H1 (cell line): ENCODE measurements around the gene NTRK1. TPM values are rescaled to one million over a fixed set of nuclear protein-coding genes. Genes with fewer than 3 reads are reported as not detected.

Experiments used
- CTCF ChIA-PET: fragments of 300-600 bp; sonication (Branson Sonifier 250); formaldehyde crosslinking; loops from one replicate; lab custom pipeline; 2021; ENCODE audit not compliant: partially characterized antibody; lab: Charles Lee
- POLR2A ChIA-PET: fragments of 300-600 bp; sonication (Branson Sonifier 250); formaldehyde crosslinking; loops from one replicate; lab custom pipeline; 2021; ENCODE audit warnings: inconsistent platforms; ENCODE audit not compliant: partially characterized antibody; lab: Charles Lee
- DNase-seq, 2 experiments: peaks; one replicate each; pipeline versions ENCODE4 v3.0.0 to v3.0.0-alpha.2; 2010 to 2022; ENCODE audit warnings: low spot score in 2 of 2, low read depth in 1 of 2, mixed read lengths in 1 of 2
- FAIRE-seq: peaks from 2 replicates; lab custom pipeline; 2011; peaks lifted over from hg19 to GRCh38; lab: Jason Lieb, UNC
- H2AFZ ChIP-seq: 2 replicates; pipeline ENCODE4 v1.8.1; 2012; ENCODE audit warnings: low read length, inconsistent platforms
- H2AK5ac ChIP-seq: 2 replicates; pipeline ENCODE4 v1.6.1; 2013; ENCODE audit warnings: low read depth, low read length
- H2BK120ac ChIP-seq: replicated peaks from 2 replicates; pipeline ENCODE3; 2013; ENCODE audit warnings: low read depth, low read length, inconsistent platforms
- H2BK12ac ChIP-seq: 2 replicates; pipeline ENCODE4 v1.6.1; 2013; ENCODE audit warnings: low read depth, low read length
- H2BK15ac ChIP-seq: 2 replicates; pipeline ENCODE4 v1.6.1; 2013; ENCODE audit warnings: low read length
- H2BK20ac ChIP-seq: 2 replicates; pipeline ENCODE4 v1.6.1; 2013; ENCODE audit warnings: low read length
- H2BK5ac ChIP-seq: 2 replicates; pipeline ENCODE4 v1.6.1; 2013; ENCODE audit warnings: low read depth, low read length
- H3K14ac ChIP-seq: 2 replicates; pipeline ENCODE4 v1.6.1; 2013; ENCODE audit warnings: inconsistent platforms; ENCODE audit not compliant: insufficient read length
- H3K18ac ChIP-seq: 2 replicates; pipeline ENCODE4 v1.6.1; 2013; ENCODE audit warnings: low read length; ENCODE audit errors: extremely low read depth
- H3K23ac ChIP-seq: 2 replicates; pipeline ENCODE4 v1.6.1; 2013; ENCODE audit warnings: inconsistent platforms; ENCODE audit not compliant: insufficient read length
- H3K23me2 ChIP-seq: 2 replicates; pipeline ENCODE4 v1.6.1; 2013; ENCODE audit warnings: low read depth, low read length
- H3K27ac ChIP-seq: 2 replicates; pipeline ENCODE4 v1.6.1; 2011; ENCODE audit warnings: low read depth, low read length, inconsistent platforms
- H3K27me3 ChIP-seq, 4 experiments: replicated peaks in 1 of 4; 1 replicate in 1 of 4; 2 replicates in 3 of 4; pipeline versions ENCODE4 v1.6.1 to v1.8.1; 2011 to 2013; ENCODE audit warnings: low read length in 3 of 4, mild to moderate bottlenecking in 3 of 4, inconsistent platforms in 2 of 4, mixed read lengths in 2 of 4, moderate library complexity in 1 of 4; ENCODE audit not compliant: control insufficient read depth in 3 of 4, insufficient read depth in 3 of 4; ENCODE audit errors: extremely low read depth in 1 of 4
- H3K36me3 ChIP-seq, 4 experiments: 2 replicates each; pipeline versions ENCODE4 v1.6.1 to v1.8.1; 2011 to 2013; ENCODE audit warnings: mild to moderate bottlenecking in 4 of 4, low read length in 3 of 4, moderate library complexity in 2 of 4, control low read depth in 1 of 4, inconsistent platforms in 1 of 4; ENCODE audit not compliant: insufficient read depth in 4 of 4, control insufficient read depth in 2 of 4
- H3K4ac ChIP-seq: replicated peaks from 2 replicates; pipeline ENCODE3; 2013; ENCODE audit warnings: low read length, low read depth, mixed read lengths, inconsistent platforms; ENCODE audit not compliant: insufficient read length
- H3K4me1 ChIP-seq, 4 experiments: replicated peaks in 1 of 4; 1 replicate in 1 of 4; 2 replicates in 3 of 4; pipeline versions ENCODE4 v1.6.1 to v1.8.1; 2011 to 2013; ENCODE audit warnings: low read length in 3 of 4, inconsistent platforms in 2 of 4, mixed read lengths in 1 of 4; ENCODE audit not compliant: insufficient read depth in 4 of 4, control insufficient read depth in 3 of 4
- H3K4me2 ChIP-seq, 2 experiments: 2 replicates each; pipeline versions ENCODE4 v1.6.1 to v1.8.1; 2011 to 2013; ENCODE audit warnings: low read depth in 2 of 2, low read length in 2 of 2, control low read depth in 1 of 2, inconsistent platforms in 1 of 2, mild to moderate bottlenecking in 1 of 2; ENCODE audit not compliant: insufficient read depth in 1 of 2
- H3K4me3 ChIP-seq, 4 experiments: fragments of 200-600, 300-600 bp in 1 of 4; sonication (generic), shearing (Covaris generic), sonication (Bioruptor Twin) in 1 of 4; 2 replicates each; pipeline versions ENCODE4 v1.5.1 to v1.8.1; 2011 to 2016; ENCODE audit warnings: low read length in 4 of 4, low read depth in 3 of 4, control low read depth in 2 of 4, inconsistent platforms in 2 of 4, mild to moderate bottlenecking in 2 of 4, mixed read lengths in 1 of 4, moderate library complexity in 1 of 4; ENCODE audit not compliant: insufficient read depth in 2 of 4; ENCODE audit errors: extremely low read depth in 1 of 4
- H3K56ac ChIP-seq: replicated peaks from 2 replicates; pipeline ENCODE3; 2013; ENCODE audit warnings: low read depth, mild to moderate bottlenecking, mixed read lengths, low read length, inconsistent platforms; ENCODE audit not compliant: insufficient read length
- H3K79me1 ChIP-seq: 2 replicates; pipeline ENCODE4 v1.6.1; 2013; ENCODE audit warnings: low read depth, low read length, control low read depth
- H3K79me2 ChIP-seq, 2 experiments: 2 replicates each; pipeline versions ENCODE4 v1.6.1 to v1.8.1; 2012 to 2013; ENCODE audit warnings: low read length in 2 of 2, mild to moderate bottlenecking in 2 of 2, inconsistent platforms in 1 of 2; ENCODE audit not compliant: insufficient read depth in 2 of 2, control insufficient read depth in 1 of 2
- H3K9ac ChIP-seq, 4 experiments: replicated peaks in 1 of 4; 1 replicate in 1 of 4; 2 replicates in 3 of 4; pipeline versions ENCODE4 v1.6.1 to v1.8.1; 2011 to 2013; ENCODE audit warnings: low read depth in 3 of 4, low read length in 3 of 4, control low read depth in 2 of 4, mild to moderate bottlenecking in 2 of 4, moderate library complexity in 2 of 4, inconsistent platforms in 1 of 4; ENCODE audit errors: extremely low read depth in 1 of 4
- H3K9me3 ChIP-seq, 2 experiments: 2 replicates each; pipeline versions ENCODE4 v1.6.1 to v1.8.1; 2012 to 2013; ENCODE audit warnings: mild to moderate bottlenecking in 2 of 2, moderate library complexity in 2 of 2, control low read depth in 1 of 2, inconsistent platforms in 1 of 2, low read depth in 1 of 2, low read length in 1 of 2, mixed read lengths in 1 of 2; ENCODE audit not compliant: insufficient read depth in 2 of 2
- H4K20me1 ChIP-seq, 2 experiments: replicated peaks in 1 of 2; 2 replicates each; pipeline versions ENCODE3 to v1.8.1; 2011 to 2013; ENCODE audit warnings: inconsistent platforms in 2 of 2, low read length in 2 of 2, mild to moderate bottlenecking in 1 of 2; ENCODE audit not compliant: insufficient read depth in 2 of 2, control insufficient read depth in 1 of 2
- H4K5ac ChIP-seq: 2 replicates; pipeline ENCODE4 v1.6.1; 2013; ENCODE audit warnings: low read length, low read depth, mixed read lengths, inconsistent platforms; ENCODE audit not compliant: insufficient read length
- H4K8ac ChIP-seq: 2 replicates; pipeline ENCODE4 v1.8.0; 2013; ENCODE audit warnings: mild to moderate bottlenecking, moderate library complexity, low read length, inconsistent platforms; ENCODE audit not compliant: insufficient read depth; ENCODE audit errors: extremely low read depth
- H4K91ac ChIP-seq: replicated peaks from 2 replicates; pipeline ENCODE3; 2013; ENCODE audit warnings: low read length, mixed read lengths, inconsistent platforms; ENCODE audit not compliant: insufficient read length
- BACH1 ChIP-seq: IDR thresholded peaks from 2 replicates; pipeline ENCODE4 v1.6.1; 2012; ENCODE audit warnings: low read length, improper control_type of control experiment
- BRCA1 ChIP-seq: IDR thresholded peaks from 2 replicates; pipeline ENCODE4 v1.6.1; 2012; ENCODE audit warnings: low read depth, low read length, improper control_type of control experiment
- CREB1 ChIP-seq: IDR thresholded peaks from 2 replicates; pipeline ENCODE4 v1.6.1; 2012; ENCODE audit warnings: inconsistent platforms
- EZH2 ChIP-seq: fragments of 200-600 bp; sonication (generic); IDR thresholded peaks from 2 replicates; pipeline ENCODE4 v1.7.1; 2012; ENCODE audit warnings: low read depth, mild to moderate bottlenecking, moderate library complexity, low read length, inconsistent platforms; ENCODE audit not compliant: severe bottlenecking
- HDAC2 ChIP-seq, 2 experiments: fragments of 300-600 bp in 1 of 2; sonication (generic) in 1 of 2; IDR thresholded peaks; 2 replicates each; pipeline ENCODE4 v1.6.1; 2011 to 2012; ENCODE audit warnings: low read depth in 2 of 2, low read length in 2 of 2, mild to moderate bottlenecking in 2 of 2, moderate library complexity in 2 of 2, borderline replicate concordance in 1 of 2, inconsistent platforms in 1 of 2
- JUND ChIP-seq: IDR thresholded peaks from 2 replicates; pipeline ENCODE4 v1.6.1; 2011; ENCODE audit warnings: mild to moderate bottlenecking, improper control_type of control experiment, low read length
- RNF2 ChIP-seq: fragments of 200-900, 300-1000 bp; sonication (generic); IDR thresholded peaks from 2 replicates; pipeline ENCODE4 v1.7.1; 2016; ENCODE audit warnings: borderline replicate concordance, low read depth, mild to moderate bottlenecking, antibody characterized with exemption, low read length; ENCODE audit not compliant: poor library complexity, severe bottlenecking; ENCODE audit errors: missing control alignments
- TAF1 ChIP-seq: IDR thresholded peaks from 2 replicates; pipeline ENCODE4 v1.6.1; 2011; ENCODE audit warnings: mild to moderate bottlenecking, low read depth, low read length
- TCF12 ChIP-seq: IDR thresholded peaks from 2 replicates; pipeline ENCODE4 v1.6.1; 2011; ENCODE audit warnings: low read depth, mild to moderate bottlenecking, low read length
- TEAD4 ChIP-seq: IDR thresholded peaks from 2 replicates; pipeline ENCODE4 v1.6.1; 2012; ENCODE audit warnings: low read depth, low read length, inconsistent platforms, mixed read lengths
- WGBS, 2 experiments: shearing (Covaris generic) in 1 of 2; methylation state at CpG; one replicate each; pipeline versions ENCODE4 v1.1.6 to v1.1.7; 2013 to 2015; ENCODE audit warnings: low lambda C conversion rate in 2 of 2, mixed read lengths in 2 of 2, inconsistent platforms in 1 of 2, low coverage in 1 of 2, missing lambda C conversion rate in 1 of 2; ENCODE audit not compliant: insufficient replicate concordance in 2 of 2, insufficient coverage in 1 of 2, insufficient read length in 1 of 2; ENCODE audit errors: extremely low coverage in 1 of 2, missing lambda C conversion rate in 1 of 2; 5-methylcytosine and 5-hydroxymethylcytosine counted together
- polyA plus RNA-seq, 7 experiments: library from polyadenylated mRNA; depleted of rRNA in 3 of 7; stranded (reverse) in 5 of 7; unstranded in 2 of 7; fragments of >200 nt in 5 of 7; fragments of 200-250 nt in 2 of 7; gene quantifications; 1 replicate in 5 of 7; 2 replicates in 1 of 7; 4 replicates in 1 of 7; pipeline versions ENCODE4 v1.2.1 to v1.2.3, GENCODE V29; 2011 to 2013; ENCODE audit warnings: missing spikeins in 2 of 7, mixed read lengths in 2 of 7
- total RNA-seq: library from RNA; stranded (reverse); fragmentation: NEBNext Ultra II Directional; extraction: Animal tissue kit (Norgen Biotek cat#: 25700); gene quantifications from 2 replicates; pipeline ENCODE4 v1.2.1, GENCODE V29; 2021

Gene NTRK1
- total and polyA plus RNA-seq, 2 of the 8 experiments (the other 6 are each of a cell fraction or from before 2014, with no cell fraction given): 0.12 to 0.24 TPM

- FAIRE-seq: no peak
- no peak overlapping the region for H3K23ac ChIP-seq
- no peak overlapping the region for H2AFZ ChIP-seq
- TF ChIP-seq BRCA1: no peak
- peak; percentile 66 for TF ChIP-seq CREB1
- no peak for TF ChIP-seq TAF1
- peak; percentile 69 for TF ChIP-seq TEAD4
- TF ChIP-seq JUND: no peak
- peak in 1 of 2 experiments; percentile 61; a peak in 1 of 4 replicates for TF ChIP-seq HDAC2 (IDR thresholded peaks at IDR 0.05; ENCODE audit: borderline replicate concordance in 1 of 2, low read depth in 2 of 2, low read length in 2 of 2)
- peak; percentile 14 for TF ChIP-seq RNF2
- 0 out of 2 replicates have a peak, but pooled peaks have one; percentile 15 for TF ChIP-seq TCF12
- peak; percentile 72; the same call in 1 of the 2 replicates for TF ChIP-seq BACH1
- no peak for TF ChIP-seq EZH2
Measured at GRCh38 chr1:156892190-156893047, 31.8 kb downstream of the NTRK1 start.

More at GRCh38 chr1:156892190-156893047, 31.8 kb downstream of the NTRK1 start:
- ChIA-PET POLR2A (interaction anchor here (1.5 kb wide), 1 partner anchor 35 kb away, joined by 7 read pairs; no protein-coding TSS in a partner anchor), CTCF (interaction anchor here (0.5 to 31.4 kb wide), 35 partner anchors 9 to 328 kb away, joined by 3 to 719 read pairs (median 5); partner anchors contain the start of genes HAPLN2, INSRR, LRRC71 and NES)
- no peaks in the 10 kb centered on the region for H3K79me2 ChIP-seq
- no peak overlapping the region for H4K91ac ChIP-seq
- no peaks in the 10 kb centered on the region for H3K79me1 ChIP-seq
- no peak overlapping the region for H2BK20ac ChIP-seq
- H3K4ac ChIP-seq: no peak overlapping the region
- no peak overlapping the region for H4K8ac ChIP-seq
- H3K4me3 ChIP-seq: peak overlapping the region in 2 of 4 experiments; percentile 14 to 55; a peak in 4 of 8 replicates
- H3K9me3 ChIP-seq: no peaks in the 10 kb centered on the region
- WGBS, 2 experiments: 3% methylated on average over 42 of the region's 48 CpGs; no CpG with 5 or more reads in 1 of the 2 experiments
- H3K56ac ChIP-seq: no peak overlapping the region
- no peak overlapping the region for H2AK5ac ChIP-seq
- H3K27me3 ChIP-seq: peaks cover 8 to 54% (median 43%) of the 10 kb centered on the region in 4 experiments
- no peak overlapping the region for H2BK12ac ChIP-seq
- H3K27ac ChIP-seq: no peak overlapping the region
- H2BK120ac ChIP-seq: no peak overlapping the region
- H3K9ac ChIP-seq: no peak overlapping the region
- no peaks in the 10 kb centered on the region for H4K20me1 ChIP-seq
- peaks cover 2% of the 10 kb centered on the region; the same call in 1 of the 2 replicates for H3K23me2 ChIP-seq
- no peak overlapping the region for H2BK5ac ChIP-seq
- H2BK15ac ChIP-seq: no peak overlapping the region
- H3K4me1 ChIP-seq: peaks cover 0 to 16% (median 9%) of the 10 kb centered on the region in 4 experiments; a peak in 5 of 7 replicates
- DNase-seq: peak; percentile 62 to 97
- H3K18ac ChIP-seq: no peak overlapping the region
- peak overlapping the region; percentile 37 to 76 for H3K4me2 ChIP-seq
- H4K5ac ChIP-seq: no peak overlapping the region
- no peak overlapping the region for H3K14ac ChIP-seq
- H3K36me3 ChIP-seq: no peaks in the 10 kb centered on the region
